Activated T-helper 9 cell treated with anti-CD3 and anti-CD28 coated beads, Interleukin-2, amount 50 U/mL, for 16 hours (primary cell): ENCODE results near the gene MYO5A.

ENCODE experiments used
- DNase-seq: peaks from one replicate; pipeline ENCODE4 v3.0.0-alpha.2; 2020; ENCODE audit warnings: low read depth

Gene MYO5A

DNA sequence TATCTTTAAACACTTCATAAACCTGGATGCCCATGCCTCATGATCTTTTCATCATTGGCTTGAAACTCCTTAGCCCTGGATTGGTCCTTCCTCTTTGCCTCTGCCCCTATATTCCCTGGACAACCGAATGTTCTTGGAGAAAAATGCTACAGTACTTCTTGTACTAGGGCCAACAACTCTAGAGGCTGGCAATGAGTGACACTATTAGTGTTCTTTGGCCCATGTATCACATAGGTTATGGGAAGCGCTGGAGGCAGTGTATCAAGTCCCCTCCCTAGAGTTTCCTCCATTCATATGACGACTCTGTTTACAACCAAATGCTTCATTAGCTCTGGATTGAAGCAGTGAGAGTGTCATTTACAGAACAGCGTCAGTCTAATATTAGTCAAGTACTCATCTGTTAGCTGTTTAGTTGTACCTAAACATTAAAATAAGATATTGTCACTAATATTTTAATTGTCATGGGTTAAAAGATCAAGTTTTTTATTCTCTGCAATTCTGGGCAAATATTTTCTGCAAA is 166.6 kb downstream of the MYO5A start:
- DNase-seq: no peak

- no peak for DNase-seq
Observed at GRCh38 chr15:52361494-52361893, 167.2 kb downstream of the MYO5A start.

- DNase-seq: no peak
Observed at GRCh38 chr15:52360229-52361203, 168.2 kb downstream of the MYO5A start.

GRCh38 chr15:52359722-52360121 is 169.0 kb downstream of the MYO5A start:
- DNase-seq: no peak

DNA sequence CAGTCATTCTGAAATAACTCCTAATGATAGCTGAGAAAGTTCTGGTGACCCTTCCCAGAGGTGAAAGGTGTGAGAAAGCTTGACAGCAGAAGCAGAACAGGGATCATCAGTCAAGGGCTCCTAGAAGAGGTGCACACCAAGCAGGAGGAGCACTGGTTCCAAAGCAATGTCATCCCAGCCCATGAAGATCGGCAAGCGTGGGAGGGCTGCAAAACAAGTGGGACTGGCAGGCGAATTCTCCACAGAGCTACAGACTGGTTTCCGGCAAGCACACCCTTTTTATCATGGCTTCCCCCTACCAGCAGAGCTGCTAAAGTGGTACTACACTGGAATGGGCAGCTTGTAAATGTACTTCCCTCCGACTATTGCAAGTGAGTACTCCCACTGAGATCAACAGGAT is 170.7 kb downstream of the MYO5A start:
- DNase-seq: no peak

GRCh38 chr15:52352086-52352485 is 176.6 kb downstream of the MYO5A start:
- no peak for DNase-seq

DNA sequence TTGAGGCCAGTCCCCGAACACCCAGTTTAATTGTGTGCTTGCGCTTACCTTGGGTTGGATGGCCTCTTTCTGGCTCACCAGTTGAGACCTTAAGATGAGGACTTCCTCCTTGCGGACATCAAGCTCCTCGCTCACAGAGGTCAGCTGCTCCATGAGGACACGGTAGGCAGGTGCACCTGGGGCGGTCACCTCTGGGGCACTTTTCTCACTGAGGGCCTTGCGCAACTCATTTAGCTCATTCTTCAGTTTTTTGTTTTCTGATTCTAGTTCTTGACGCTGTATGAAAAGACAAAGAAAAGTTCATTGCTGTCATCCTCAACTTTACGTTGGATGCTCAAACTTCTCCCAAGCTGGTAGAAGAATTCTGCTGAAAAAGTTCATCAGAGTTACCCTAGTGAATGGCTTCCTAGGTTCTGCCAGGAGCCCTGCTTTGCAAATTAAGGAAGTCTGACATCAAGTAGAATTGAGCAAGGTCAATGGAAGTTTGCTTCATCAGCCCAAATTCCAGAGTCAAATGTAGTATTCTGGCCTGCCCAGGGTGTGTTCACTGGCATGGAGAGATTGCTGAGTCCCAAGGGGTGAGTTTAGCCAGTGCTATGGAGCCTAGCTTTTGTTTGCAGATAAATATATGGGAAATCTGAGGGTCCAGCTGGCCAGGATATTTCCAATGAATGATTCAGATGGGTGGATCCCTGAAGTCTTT is 177.3 kb downstream of the MYO5A start:
- no peak for DNase-seq

DNA sequence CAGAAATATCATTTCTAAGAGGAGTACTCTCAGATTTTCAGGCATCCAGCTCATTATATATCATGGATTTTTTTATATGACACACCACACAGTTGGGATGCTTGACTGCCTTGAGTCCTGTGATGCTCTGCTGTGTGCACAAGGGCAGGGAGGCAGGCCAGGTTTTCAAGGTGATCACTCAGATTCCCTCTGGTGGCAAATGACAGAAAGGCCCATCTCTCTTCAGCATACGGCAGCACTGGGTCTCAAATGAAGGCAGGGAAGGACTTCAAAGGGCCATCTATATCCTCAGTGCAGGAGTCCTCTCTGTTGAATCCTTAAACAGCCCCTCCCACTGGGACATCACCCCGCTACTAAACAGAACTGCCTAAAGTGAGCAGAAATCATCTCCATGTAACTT is 178.3 kb downstream of the MYO5A start:
- no peak for DNase-seq

- no peak for DNase-seq
Observed at GRCh38 chr15:52349052-52349700, 179.5 kb downstream of the MYO5A start.

- DNase-seq: no peak
Observed at GRCh38 chr15:52348056-52348745, 180.5 kb downstream of the MYO5A start.

- no peak for DNase-seq
Observed at GRCh38 chr15:52344592-52344991, 184.1 kb downstream of the MYO5A start.

DNA sequence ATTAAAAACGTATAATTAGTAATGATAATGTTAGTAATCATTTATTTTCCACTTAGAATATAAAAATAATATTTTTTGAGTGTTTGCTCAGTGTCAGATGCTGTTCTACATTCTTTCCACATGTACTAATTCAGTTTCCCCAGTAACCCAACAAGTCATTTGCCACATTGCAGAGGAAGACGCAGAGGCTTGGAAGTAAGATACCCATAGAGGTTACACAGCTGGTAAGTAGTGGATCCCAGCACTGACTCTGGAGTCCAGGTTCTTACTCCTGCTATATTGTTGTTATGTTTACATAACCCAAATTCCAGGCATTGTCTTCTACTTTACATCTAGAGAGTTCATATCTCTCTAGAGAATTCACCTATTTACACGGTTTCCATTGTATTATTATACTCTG is 184.8 kb downstream of the MYO5A start:
- no peak for DNase-seq

- no peak for DNase-seq
Observed at GRCh38 chr15:52340093-52340492, 188.6 kb downstream of the MYO5A start.

DNA sequence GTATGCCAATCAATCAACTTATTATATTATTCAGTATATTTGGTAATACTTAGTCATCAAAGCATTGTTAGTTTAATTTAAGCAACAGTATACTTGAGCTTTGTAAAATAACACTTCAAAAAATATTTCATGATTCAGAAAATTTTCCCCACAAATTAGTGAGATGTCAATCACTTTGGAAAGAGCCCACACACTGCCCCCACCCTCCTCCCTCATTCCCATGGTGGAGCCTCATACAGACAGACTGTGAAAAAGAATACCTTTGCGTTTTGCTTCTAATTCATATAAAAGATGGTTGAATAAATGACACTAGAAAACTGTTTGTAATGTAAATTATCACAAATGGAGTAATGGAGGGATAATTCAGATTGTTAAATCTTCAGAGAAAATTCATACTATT is 189.8 kb downstream of the MYO5A start:
- DNase-seq: no peak

DNA sequence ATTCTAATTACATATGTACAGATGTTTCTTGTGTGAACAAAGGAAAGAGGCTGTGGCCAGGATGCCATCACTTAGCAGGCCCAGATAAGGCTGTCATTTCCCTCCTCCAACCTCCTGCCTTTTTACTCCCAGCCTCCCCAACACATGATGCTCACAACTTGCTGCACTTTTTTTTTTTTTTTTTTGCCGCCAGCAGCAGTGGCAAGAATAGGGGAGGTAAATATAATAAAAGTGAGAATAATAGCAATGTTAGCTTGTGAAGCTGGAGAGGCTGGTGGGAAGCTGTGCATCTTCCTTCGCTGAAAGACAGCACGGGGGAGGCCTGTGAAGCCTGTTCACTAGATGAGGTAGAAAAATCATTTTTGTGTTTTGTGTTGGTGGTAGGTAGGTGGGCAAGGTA is 190.6 kb downstream of the MYO5A start:
- DNase-seq: no peak

GRCh38 chr15:52337198-52337853 is 191.4 kb downstream of the MYO5A start:
- DNase-seq: no peak

GRCh38 chr15:52336529-52336928 is 192.2 kb downstream of the MYO5A start:
- DNase-seq: no peak

GRCh38 chr15:52334491-52335160 is 194.1 kb downstream of the MYO5A start:
- DNase-seq: no peak

DNA sequence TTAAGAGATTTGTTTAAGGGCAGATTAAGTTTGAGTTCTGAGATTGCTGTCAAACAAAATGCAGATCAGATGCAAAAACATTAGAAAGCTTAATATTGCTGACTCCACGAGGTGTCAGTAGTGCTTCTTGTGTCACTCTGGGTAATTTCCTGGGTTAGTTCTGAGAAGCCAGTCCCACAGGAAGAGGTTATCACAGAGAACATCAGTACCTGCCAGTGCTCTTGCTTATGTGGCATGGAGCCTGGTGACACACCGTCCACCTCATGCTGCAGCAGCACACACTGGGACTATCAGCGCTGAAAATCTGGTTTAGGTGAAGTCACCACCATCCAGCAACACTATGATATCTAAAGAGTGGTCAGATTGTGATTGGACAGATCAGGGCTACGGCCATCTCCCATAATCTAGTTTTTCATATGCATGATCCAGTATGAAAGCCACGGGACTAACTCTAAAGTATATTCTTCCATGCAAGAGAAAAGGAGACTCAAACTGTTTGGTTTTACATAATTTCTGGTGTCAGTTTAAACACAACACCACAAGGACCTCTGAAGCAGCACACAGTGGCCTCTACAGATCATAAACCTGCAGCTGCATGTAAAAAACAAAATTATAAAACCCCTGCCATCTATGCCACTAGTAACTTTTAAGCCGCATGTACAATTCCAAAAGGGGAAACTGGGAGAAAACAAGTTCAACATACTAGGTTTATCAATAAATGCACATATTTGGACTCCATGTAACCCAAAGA is 197.0 kb downstream of the MYO5A start:
- DNase-seq: peak; percentile 9

DNA sequence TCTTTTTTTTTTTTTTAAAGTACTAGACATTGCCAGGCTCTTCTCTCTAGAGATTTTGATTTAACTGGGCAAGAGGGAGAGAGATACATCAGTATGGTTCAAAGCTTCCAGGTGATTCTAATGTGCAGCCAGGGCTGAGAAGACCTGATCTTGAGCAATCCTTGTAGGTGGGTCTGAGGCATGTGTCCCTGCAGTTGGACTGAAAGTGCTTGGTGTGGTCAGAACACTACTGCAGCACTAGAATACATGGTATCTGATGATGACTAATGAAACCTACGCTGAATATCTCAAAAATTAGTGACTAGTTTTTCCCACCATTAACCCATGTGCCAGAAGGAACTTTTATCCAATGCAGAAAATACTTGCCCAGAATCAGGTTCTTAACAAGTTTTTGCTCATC is 198.7 kb downstream of the MYO5A start:
- no peak for DNase-seq
